Stimulated activated naive CD8-positive, alpha-beta T cell treated with anti-CD3 and anti-CD28 coated beads, Interleukin-15, amount 100 ng/mL, for 72 hours (primary cell): ENCODE data around the gene GABBR2.
"Not testable (repeated sequence)": the region's sequence is repeated elsewhere in the genome, so short reads cannot be mapped to it uniquely, and the experiment has no call there.

Experiments used
- ATAC-seq: fragments of 150-1000 bp; cut with Tn5 transposase; 2 replicates; pipeline ENCODE4 v1.10.0; 2021; ENCODE audit warnings: mild to moderate bottlenecking, moderate library complexity
- DNase-seq, 2 donors: peaks; one replicate each; pipeline ENCODE4 v3.0.0; 2021 to 2022
- H3K27ac Mint-ChIP-seq, 2 donors: one replicate each; pipeline ENCODE4 v1.8.0; 2022; ENCODE audit warnings: mild to moderate bottlenecking in 2 of 2, mixed read lengths in 2 of 2, moderate library complexity in 2 of 2
- H3K27me3 Mint-ChIP-seq: one replicate; pipeline ENCODE4 v1.8.0; 2022; ENCODE audit warnings: mixed read lengths
- H3K4me1 Mint-ChIP-seq: one replicate; pipeline ENCODE4 v1.8.0; 2022; ENCODE audit warnings: mild to moderate bottlenecking, mixed read lengths
- H3K4me3 Mint-ChIP-seq, 2 donors: one replicate each; pipeline ENCODE4 v1.8.0; 2022; ENCODE audit warnings: mild to moderate bottlenecking in 2 of 2, mixed read lengths in 2 of 2, moderate library complexity in 1 of 2
- H3K9me3 Mint-ChIP-seq, 2 donors: one replicate each; pipeline ENCODE4 v1.8.0; 2022; ENCODE audit warnings: mixed read lengths in 2 of 2

Gene GABBR2

GRCh38 chr9:98481676-98482075, 227.1 kb downstream of the GABBR2 start:
- H3K4me3 Mint-ChIP-seq, result no peak overlapping the region
- H3K27me3 Mint-ChIP-seq, result peaks cover 18% of the 10 kb centered on the region
- ATAC-seq (no peak), DNase-seq (no peak)
- H3K27ac Mint-ChIP-seq, result no peak overlapping the region
- no peaks in the 10 kb centered on the region for H3K9me3 Mint-ChIP-seq
- H3K4me1 Mint-ChIP-seq, result no peaks in the 10 kb centered on the region

DNA sequence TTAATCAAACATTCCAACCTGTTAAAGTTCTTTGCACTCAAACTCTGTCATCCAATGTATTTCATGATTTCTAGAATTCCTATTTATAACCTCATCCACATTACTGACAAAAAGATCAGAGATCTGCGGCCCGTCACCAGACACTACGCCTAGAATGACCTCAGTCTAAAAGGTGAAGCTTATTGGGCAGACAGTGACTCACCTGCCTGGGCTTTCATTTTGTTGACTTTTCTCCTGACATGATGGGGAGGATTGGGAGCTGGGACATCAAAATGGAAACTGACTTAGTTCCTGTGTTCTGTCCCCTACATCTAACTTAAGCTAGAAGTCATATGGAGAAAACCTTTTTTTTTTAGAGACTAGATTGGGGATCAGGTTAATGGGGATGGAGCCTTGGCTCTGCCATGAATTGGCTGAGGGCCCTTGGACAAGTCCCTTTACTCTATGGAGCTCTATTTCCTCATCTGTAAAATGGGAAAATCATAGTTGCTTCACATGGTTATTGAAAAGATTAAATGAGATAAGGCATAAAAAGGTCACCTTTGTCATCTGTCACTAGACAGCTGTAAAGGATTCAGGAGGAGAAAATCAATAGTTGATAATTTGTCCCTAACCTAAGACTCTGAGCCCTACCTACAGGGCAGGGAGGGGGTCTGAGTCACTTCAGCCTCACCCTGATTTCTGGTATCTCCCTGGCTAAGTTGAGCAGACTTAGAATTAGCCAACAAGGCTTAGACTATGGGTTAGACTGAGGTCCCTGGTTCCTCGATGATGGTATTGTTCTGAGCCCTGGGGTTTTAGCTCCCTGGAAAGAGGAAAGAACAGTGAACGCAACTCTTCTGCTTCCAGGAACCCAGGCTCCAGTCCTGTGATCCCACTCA, 228.5 kb downstream of the GABBR2 start:
- H3K27ac Mint-ChIP-seq, result no peak overlapping the region
- no peaks in the 10 kb centered on the region for H3K4me1 Mint-ChIP-seq
- DNase-seq, result no peak
- H3K4me3 Mint-ChIP-seq, result no peak overlapping the region
- no peak for ATAC-seq
- H3K27me3 Mint-ChIP-seq, result peaks cover 18% of the 10 kb centered on the region
- H3K9me3 Mint-ChIP-seq, result no peaks in the 10 kb centered on the region

DNA sequence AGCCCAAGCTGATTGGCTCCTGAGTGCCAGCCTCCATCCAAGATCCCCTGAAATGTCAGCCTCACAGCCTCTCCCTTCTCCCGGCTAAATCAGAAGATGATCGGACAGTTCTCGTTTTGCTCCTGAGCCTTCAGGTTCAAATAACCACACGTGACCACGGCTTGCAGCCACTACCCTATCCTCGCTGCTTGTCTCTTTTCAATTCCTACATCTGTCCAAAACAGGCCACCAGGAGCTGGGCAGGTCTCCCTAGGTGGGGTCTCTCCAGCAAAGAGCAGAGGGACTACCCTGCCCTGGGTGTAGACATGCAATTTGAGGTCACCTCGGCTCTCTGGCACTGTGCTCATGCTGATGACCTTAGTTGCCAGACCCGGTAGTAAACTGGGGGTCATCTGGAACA, 229.3 kb downstream of the GABBR2 start:
- peak overlapping the region in 1 of 2 donors; percentile 7 for H3K27ac Mint-ChIP-seq
- H3K9me3 Mint-ChIP-seq, result no peaks in the 10 kb centered on the region
- no peak overlapping the region for H3K4me3 Mint-ChIP-seq
- ATAC-seq (no peak), DNase-seq (no peak)
- no peaks in the 10 kb centered on the region for H3K4me1 Mint-ChIP-seq
- peaks cover 18% of the 10 kb centered on the region for H3K27me3 Mint-ChIP-seq

- Mint-ChIP-seq H3K27ac (no peak overlapping the region), H3K4me3 (no peak overlapping the region), H3K27me3 (peaks cover 15% of the 10 kb centered on the region), H3K9me3 (no peaks in the 10 kb centered on the region), H3K4me1 (no peaks in the 10 kb centered on the region)
- ATAC-seq (no peak), DNase-seq (no peak)
These were observed 230.9 kb downstream of the GABBR2 start for GRCh38 chr9:98477884-98478283.

- ATAC-seq, result no peak
- Mint-ChIP-seq H3K4me1 (no peaks in the 10 kb centered on the region), H3K27ac (no peak overlapping the region), H3K27me3 (peaks cover 37% of the 10 kb centered on the region), H3K9me3 (peaks cover 0 to 11% of the 10 kb centered on the region in 2 donors), H3K4me3 (no peak overlapping the region)
- DNase-seq, result no peak
These were observed 236.5 kb downstream of the GABBR2 start for GRCh38 chr9:98472216-98472615.

DNA sequence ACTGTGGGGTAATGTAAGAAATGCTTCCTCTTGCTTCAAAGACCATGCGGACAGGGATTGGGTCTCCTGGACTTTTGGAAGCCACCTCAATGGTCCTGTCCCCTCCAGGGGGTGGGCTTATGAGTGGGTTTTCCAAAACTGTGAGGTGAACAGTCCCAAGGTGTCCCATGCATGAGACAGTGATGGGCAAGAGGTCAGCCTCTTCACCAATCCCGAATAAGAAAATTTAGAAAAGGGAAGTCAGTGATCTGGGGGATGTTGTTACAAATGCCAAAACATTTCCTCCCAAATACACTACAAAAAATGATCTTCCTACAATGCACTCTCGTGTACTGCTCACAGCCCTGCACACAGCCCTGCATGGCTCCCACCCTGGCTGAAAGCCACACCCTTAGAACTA, 237.6 kb downstream of the GABBR2 start:
- DNase-seq, result no peak
- no peak overlapping the region for H3K4me3 Mint-ChIP-seq
- no peak overlapping the region for H3K27ac Mint-ChIP-seq
- H3K9me3 Mint-ChIP-seq, result peaks cover 0 to 11% of the 10 kb centered on the region in 2 donors
- peaks cover 38% of the 10 kb centered on the region for H3K27me3 Mint-ChIP-seq
- no peak for ATAC-seq
- H3K4me1 Mint-ChIP-seq, result no peaks in the 10 kb centered on the region

GRCh38 chr9:98468567-98469239, 240.0 kb downstream of the GABBR2 start:
- DNase-seq (no peak), ATAC-seq (no peak)
- Mint-ChIP-seq H3K9me3 (peaks cover 0 to 13% of the 10 kb centered on the region in 2 donors), H3K27ac (no peak overlapping the region), H3K4me1 (no peaks in the 10 kb centered on the region), H3K4me3 (no peak overlapping the region), H3K27me3 (peaks cover 35% of the 10 kb centered on the region)

GRCh38 chr9:98465799-98466198, 242.9 kb downstream of the GABBR2 start:
- Mint-ChIP-seq H3K27me3 (peaks cover 21% of the 10 kb centered on the region), H3K4me3 (no peak overlapping the region)
- ATAC-seq, result no peak

DNA sequence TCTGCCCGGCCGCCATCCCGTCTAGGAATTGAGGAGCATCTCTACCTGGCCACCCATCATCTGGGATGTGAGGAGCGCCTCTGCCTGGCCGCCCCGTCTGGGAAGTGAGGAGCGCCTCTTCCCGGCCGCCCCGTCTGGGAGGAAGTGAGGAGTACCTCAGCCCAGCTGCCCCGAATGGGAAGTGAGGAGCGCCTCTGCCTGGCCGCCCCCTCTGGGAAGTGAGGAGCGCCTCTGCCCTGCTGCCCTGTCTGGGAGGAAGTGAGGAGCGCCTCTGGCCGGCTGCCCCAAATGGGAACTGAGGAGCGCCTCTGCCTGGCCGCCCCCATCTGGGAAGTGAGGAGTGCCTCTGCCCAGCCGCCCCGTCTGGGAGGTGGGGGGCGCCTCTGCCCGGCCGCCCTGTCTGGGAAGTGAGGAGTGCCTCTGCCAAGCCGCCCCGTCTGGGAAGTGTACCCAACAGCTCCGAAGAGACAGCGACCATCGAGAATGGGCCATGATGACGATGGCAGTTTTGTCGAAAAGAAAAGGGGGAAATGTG, 244.5 kb downstream of the GABBR2 start:
- ATAC-seq, DNase-seq, H3K27ac Mint-ChIP-seq: not testable (repeated sequence)

More at GRCh38 chr9:98465799-98466198, 242.9 kb downstream of the GABBR2 start:
- no peak for DNase-seq
- Mint-ChIP-seq H3K27ac (no peak overlapping the region), H3K9me3 (peaks cover 17 to 34% of the 10 kb centered on the region in 2 donors), H3K4me1 (no peaks in the 10 kb centered on the region)

GRCh38 chr9:98462310-98462709, 246.4 kb downstream of the GABBR2 start:
- no peak for ATAC-seq
- Mint-ChIP-seq H3K27me3 (peaks cover 5% of the 10 kb centered on the region), H3K9me3 (peaks cover 31 to 43% of the 10 kb centered on the region in 2 donors), H3K27ac (no peak overlapping the region), H3K4me3 (no peak overlapping the region), H3K4me1 (no peaks in the 10 kb centered on the region)
- no peak for DNase-seq

More for the DNA sequence above, 244.5 kb downstream of the GABBR2 start:
- H3K9me3 Mint-ChIP-seq, result peaks cover 26 to 38% of the 10 kb centered on the region in 2 donors
- not testable (repeated sequence) for H3K4me1 Mint-ChIP-seq, H3K4me3 Mint-ChIP-seq
- H3K27me3 Mint-ChIP-seq, result peaks cover 11% of the 10 kb centered on the region

- H3K4me1 Mint-ChIP-seq, result no peaks in the 10 kb centered on the region
- ATAC-seq (no peak), DNase-seq (no peak)
- no peak overlapping the region for H3K4me3 Mint-ChIP-seq
- H3K27me3 Mint-ChIP-seq, result peaks cover 18% of the 10 kb centered on the region
- peaks cover 31 to 43% of the 10 kb centered on the region in 2 donors for H3K9me3 Mint-ChIP-seq
- H3K27ac Mint-ChIP-seq, result no peak overlapping the region
These were observed 248.0 kb downstream of the GABBR2 start for GRCh38 chr9:98460704-98461103.

DNA sequence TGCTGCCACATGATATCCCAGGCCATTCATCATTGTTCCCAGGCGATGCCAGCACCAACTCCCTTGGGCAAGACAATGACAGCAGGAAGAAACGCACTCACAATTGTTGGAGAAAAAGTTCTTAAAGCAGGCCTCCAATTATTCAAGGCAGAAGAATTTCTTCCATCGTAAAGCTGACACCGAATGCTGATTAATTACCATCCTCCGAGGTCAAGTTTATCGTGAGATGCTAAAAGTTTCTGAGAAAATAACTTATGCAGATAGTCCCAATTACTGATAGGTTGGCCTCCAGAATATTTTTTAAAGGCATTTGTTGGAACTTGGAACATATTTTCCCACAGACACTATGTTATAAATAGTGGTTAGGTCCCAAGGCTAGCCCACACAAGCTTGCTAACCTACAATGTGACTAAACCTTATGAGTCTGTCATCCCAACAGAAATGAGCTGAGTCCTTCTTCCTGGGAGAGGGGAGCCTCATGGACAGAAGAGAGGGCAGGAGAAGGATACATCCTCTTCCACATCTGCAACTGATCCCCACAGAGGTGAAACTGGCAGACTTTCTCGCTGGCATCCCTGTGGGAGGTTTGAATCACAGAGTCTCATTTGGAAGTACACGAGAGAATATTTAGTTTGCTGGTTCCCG, 250.9 kb downstream of the GABBR2 start:
- DNase-seq (no peak), ATAC-seq (no peak)
- Mint-ChIP-seq H3K9me3 (peaks cover 28 to 35% of the 10 kb centered on the region in 2 donors), H3K27ac (no peak overlapping the region), H3K4me1 (no peaks in the 10 kb centered on the region), H3K27me3 (peaks cover 20% of the 10 kb centered on the region), H3K4me3 (no peak overlapping the region)

DNA sequence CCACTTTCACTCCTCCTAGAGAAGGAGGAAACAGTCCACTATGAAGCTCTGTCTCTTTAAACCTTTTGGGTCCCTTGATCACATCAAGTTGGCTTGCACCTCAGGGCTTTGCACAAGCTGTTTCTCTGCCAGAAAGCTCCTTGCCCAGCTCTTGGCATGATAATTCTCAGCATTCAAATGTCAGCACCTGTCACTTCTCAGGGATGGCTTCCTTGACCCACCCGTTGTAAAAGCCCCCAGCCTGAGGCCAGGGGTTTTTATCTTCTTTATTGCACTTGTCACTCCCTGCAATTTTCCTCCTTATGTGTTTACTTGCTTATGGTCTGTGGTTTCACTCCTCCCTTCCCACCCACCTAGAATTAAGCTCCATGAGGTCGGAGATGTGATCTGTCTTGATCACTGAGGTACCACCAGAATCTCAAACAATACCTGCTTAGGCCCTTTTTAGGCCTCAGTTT, 252.6 kb downstream of the GABBR2 start:
- Mint-ChIP-seq H3K27me3 (peaks cover 20% of the 10 kb centered on the region), H3K4me3 (no peak overlapping the region), H3K4me1 (no peaks in the 10 kb centered on the region), H3K27ac (no peak overlapping the region), H3K9me3 (peaks cover 18 to 24% of the 10 kb centered on the region in 2 donors)
- DNase-seq, result no peak
- ATAC-seq, result no peak

GRCh38 chr9:98455256-98456155, 253.2 kb downstream of the GABBR2 start:
- H3K4me1 Mint-ChIP-seq, result no peaks in the 10 kb centered on the region
- H3K4me3 Mint-ChIP-seq, result no peak overlapping the region
- peaks cover 11 to 17% of the 10 kb centered on the region in 2 donors for H3K9me3 Mint-ChIP-seq
- peaks cover 20% of the 10 kb centered on the region for H3K27me3 Mint-ChIP-seq
- DNase-seq (no peak), ATAC-seq (no peak)
- H3K27ac Mint-ChIP-seq, result no peak overlapping the region
